ENCODE measurements around the gene AFAP1.

AFAP1 gene

DNA sequence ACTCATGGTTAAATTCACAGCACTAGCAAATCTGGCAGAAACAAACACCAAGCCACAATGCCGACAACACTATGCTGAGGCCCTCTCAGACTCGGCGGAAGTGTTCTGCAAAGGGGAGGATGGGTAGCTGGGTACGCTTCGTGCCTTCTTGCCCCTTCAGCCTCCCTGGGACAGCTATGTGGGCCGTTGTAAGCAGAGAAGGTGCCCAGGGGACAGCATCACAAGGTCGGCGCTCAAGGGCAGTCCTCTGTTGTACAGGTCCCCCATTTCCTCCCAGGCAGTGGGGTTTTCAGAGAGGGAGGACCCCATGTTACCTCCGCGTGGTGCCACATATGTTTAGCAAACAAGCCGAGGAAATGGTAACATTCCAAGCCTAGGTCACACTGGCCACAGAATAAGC, 173.6 kb downstream of the AFAP1 start:
- DNase-seq, result no peak

DNA sequence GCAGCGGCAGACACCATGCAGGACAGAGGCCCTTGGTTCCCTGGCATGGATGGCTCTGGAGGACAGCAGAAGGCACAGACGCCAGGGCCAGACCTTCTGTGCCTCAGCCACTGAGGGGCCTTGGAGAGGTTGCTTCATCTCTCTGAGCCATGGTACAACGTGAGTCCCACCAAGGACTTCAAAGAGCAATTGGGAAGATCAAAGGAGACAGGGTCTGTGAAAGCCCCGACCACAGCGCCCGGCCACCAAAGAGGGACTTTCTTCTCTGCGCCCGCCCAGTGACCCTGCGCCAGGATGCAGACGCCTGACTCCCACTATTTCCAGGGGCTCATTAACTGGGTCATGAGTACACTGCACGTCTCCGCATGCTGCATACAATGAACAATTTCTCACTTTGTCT, 174.0 kb downstream of the AFAP1 start:
- no peak for DNase-seq

DNA sequence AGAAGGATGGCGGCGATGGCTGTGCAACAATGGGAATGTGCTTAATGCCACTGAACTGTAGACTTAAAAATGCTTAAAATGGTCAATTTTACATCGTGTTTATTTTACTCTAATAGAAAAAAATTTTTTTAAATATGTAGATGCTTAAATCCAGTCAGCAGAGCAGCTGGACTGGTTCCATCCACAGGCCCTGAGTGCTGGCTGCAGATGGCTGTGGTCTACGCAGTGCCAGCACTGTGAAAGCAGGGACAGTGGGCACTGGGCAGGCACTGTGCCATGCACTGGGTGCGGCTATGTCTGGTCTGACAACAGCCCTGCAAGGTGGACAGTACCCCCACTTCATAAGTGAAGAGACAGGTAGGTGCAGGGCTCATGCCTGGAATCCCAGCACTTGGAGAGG, 175.2 kb downstream of the AFAP1 start:
- no peak for DNase-seq

DNA sequence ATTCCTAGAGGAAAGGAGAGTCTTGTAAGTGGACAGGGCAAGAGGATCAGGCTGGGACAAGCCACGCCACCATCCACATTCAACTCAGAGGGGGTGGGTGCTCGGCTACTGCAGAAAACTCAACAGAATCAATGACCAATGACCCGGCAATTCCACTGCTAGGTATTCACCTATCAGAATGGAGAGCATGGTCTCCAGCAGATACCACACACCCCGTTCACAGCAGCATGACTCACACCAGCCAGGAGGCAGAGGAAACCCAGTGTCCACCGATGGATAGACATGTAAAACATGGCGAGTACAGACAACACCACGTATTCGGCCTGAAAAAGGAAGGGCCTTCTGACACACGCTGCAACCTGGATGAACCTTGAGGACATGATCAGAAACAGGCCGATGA, 175.9 kb downstream of the AFAP1 start:
- no peak for DNase-seq

DNA sequence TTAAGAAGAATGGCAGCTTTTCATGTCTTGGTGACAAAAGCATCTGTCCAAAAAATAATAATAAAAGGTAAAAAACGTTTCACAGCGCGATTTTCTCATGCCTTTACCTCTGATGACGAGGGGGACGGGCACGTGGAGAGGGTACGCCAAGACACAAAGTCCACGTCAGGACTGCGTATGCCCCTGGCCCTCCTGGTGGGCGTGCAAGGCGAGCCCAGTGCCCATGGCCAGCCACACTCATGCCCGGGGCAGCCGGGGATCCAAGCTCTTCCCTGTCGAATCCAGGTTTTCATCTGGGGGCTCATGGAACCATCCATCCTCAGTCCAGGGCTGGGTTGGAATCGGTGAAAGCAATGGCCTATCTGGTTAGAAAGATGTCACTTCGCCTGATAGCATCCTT, 176.6 kb downstream of the AFAP1 start:
- no peak for DNase-seq

DNA sequence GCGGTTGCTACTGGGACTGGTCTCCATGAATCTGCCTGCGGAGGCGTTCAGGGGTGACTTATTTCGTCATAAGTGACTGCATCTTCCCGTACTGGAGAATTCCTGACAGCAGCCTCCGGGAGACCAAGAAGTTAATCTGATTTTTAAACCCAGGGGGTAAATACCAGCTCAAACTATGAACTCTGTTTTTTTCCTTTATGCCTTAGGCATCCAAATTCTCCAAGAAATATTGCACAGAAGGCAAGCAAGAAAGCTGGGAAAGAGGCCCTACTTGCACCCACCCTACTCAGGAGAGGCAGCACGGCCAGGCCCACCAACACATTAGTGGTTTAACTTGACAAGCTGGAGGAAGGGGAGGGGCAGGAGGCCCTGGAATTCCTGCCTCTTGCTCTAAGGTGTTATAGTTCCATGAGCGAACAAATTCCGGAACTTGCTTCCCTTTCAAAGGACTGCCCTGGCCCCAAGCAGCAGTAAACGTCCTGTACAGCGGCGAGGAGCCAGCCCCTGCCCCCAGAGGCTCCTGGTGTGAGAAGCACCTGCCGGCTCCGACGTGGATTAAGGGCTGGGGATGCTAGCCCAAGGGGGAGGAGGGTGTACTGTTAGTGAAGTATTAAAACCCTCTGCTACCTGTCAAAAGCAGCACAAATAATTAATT, 177.2 kb downstream of the AFAP1 start:
- no peak for DNase-seq

DNA sequence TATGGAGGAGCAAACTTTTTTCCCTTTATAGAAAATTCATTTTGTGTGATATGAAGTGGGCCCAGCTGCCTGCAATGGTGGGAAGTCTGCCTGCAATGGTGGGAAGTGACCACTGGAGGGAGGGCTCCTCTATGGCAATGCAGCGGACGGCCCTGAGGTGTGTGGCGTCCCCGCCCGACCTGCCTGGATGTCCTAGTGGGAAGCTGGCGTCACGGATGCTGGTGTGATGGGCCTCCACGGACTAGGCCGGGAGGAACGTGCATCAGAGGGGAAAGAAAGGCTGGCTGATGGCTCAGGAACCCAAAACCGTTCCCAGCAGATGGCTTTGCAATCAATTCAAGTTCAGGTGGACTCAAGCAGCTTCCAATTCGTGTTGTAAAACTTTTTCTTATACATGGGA, 177.9 kb downstream of the AFAP1 start:
- peak; percentile 36 for DNase-seq

DNA sequence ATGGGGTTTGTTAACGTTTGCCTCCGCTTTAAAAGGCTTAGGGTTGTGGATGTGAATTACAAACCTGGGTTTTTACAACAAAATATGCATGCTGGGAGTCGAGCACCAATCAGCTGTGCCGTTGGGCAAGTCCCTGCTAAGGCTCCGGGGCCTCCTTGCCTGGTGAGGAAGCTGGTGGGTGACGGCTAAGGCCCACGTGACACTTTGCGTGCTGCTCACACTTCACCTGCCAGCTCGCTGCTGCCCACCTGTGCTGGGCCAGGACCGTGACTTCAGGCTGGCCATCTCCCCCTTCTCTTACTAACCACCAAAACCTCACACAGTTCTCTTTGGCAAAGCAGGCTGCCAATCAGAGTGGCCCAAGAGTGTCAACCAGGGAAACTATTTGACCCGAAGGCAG, 178.3 kb downstream of the AFAP1 start:
- no peak for DNase-seq

DNA sequence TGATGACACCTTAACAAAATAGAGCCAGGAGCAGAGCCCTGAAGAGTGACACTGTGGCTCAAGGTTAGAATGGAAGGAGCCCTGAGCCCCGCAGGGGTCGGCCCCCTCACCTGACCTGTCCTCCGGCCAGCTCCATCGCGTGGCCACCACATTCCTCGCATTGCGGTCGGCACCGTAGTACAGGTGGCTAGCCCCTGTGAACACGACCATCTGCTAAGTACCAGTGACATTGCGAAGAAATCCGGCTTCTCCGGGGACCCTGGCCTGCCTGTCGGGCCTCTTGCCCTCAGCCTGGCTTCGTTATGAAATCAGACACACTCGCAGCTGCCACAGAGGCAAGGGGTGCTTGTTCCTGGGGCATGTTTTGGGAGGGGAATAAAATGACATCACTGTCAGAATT, 179.0 kb downstream of the AFAP1 start:
- DNase-seq, result no peak

DNA sequence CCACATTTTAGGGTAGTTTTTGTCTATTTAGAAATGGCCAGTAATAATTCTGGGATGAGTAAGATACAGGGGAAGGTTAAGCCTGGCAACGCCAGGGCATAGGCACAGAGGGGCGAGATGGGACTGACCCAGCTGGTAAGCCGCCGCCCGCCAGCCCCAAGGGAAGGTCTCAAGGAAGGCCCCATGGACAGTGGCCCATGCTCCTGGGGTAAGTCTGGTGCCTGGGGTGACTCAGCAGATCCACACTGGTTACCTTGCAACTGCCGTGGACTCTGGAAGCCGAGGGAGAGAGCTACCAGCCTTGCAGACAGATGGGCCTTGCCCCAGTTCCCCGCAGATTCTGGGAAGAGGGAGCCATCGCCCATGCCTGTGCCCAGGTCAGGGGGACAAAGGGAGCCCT, 179.4 kb downstream of the AFAP1 start:
- DNase-seq, result no peak

DNA sequence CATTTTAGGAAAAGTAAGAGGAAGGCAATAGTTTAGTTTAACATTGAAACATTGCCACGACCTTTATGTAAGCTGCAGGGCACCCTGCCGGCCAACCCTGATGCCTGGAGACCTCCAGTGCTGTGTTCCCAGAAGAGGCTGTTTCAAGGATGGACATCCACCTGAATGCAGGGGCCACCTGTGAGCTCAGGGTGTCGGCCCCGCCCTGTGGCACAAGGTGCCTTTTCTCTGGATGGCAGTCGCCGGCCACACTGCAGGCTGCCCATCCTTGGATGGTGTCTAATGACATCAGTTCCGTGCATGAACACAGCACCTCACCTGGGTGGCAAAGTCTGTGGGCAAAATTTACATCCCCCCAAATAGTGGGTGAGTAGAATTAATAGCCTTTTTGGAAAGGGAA, 180.0 kb downstream of the AFAP1 start:
- DNase-seq, result no peak

DNA sequence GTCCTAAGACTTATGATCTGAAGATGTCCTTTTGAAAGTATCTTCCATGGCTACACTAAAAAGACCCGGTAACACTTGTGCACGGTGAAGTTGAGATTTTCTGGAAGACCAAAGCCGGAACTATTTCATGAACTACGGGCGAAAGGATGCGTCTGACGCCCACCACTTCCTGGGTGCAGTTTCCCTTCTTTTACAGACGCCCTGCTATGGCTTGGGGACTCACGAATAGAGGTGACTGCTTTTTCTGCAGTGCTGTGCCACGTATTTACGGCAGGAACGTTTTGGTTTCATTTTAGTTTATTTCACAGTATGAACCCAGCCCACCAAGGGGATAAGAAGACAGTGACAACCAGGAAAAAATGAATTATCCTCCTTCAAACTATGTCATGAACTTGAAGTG, 180.4 kb downstream of the AFAP1 start:
- peak; percentile 69 for DNase-seq

DNA sequence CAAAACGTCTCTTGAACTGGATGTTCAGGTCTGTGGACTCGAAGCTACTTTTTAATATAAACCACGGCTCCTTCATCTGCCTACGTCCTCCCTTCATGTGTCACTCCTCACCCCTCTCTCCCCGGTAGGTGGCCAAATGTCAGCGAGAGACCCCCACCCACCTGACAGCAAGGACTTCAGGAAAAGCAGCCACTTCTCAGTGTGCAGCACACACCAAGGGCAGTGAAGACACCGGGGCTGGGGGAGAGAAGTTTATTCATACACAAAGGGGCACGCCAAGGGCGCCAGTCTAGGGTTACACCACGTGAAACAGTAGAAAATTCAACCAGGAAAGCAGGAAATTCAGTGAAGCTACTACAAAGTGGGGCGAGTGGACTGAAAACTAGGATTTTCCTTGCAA, 181.2 kb downstream of the AFAP1 start:
- DNase-seq, result no peak

DNA sequence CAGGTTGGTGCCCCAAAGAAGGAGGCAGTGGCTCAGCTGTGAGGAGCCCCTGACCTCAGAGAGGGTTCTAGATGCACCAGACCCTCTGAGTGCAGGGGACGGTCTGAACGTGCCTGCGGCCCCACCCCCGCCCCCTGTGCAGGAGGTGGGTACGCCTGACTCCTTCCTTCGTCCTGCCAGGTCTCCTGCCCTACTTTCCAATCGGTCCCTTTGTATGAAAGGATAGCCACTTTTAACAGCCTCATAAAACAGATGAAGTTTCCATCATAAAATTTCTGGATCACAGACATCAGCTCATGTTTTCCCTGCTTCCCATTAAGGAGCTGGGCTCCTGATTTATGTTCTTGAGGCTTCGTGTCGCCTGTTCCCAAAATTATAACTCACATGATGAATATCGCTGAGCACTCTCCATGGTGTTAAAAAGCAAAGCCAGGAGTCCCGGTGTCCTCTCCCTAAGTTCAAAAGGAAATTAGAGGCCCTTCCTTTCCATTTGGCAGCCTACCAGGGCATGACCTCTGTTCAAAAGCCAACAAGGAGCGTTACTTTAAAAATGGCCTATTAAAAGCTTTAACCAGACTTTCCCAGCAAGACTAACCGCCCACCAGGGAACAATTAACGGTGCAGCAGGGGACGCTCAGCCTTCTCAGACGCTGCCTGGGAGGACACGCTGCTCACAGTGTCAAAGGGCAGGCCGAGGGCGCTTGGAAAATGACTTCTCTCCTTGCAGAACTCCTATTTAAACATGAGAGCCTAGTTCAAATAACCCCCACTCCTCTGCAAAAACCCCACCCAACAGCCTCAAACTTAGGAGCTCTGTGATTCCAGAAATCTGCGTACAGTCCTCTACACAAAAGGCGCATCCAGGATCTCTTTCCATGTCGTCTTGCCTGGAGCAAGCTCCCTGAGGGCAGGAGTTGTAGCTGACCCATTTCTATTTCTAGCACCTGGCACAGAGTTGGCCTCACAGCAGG, 181.9 kb downstream of the AFAP1 start:
- DNase-seq, result no peak

DNA sequence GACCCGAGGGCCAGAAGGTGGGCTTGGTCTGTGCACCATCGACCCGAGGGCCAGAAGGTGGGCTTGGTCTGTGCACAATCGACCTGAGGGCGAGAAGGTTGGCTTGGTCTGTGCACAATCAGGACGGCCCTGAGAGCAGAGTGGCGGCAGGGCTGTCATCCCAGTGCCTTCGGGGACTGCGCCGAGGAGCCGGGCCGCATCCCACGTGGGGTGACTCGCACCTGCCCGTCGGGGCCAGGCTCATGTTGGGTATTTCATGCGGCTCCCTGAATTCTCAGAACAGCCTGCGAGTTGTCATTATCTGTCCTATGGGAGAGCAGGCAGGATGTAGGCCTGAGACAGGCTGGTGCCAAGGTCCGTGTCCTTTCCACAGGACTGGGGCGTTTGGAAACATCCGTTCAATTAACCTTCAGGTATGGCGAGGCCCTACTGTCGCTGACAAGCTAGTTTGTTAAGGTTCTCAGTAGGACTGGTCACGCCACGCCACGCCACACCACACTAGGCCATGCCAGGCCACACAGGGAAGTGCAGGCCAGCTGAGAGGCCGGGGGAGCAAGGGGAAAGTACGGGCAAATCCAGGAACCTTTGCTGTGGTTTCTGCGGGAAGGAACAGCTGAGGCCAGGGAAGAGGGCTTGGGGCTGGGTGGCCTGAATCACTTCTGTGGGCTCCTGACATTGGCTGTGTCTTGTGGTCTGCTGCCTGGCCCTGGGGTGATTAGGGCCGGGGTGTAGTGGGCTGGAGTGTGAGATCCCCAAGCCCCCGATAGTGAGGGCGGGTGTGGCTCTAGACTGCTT, 182.9 kb downstream of the AFAP1 start:
- DNase-seq, result no peak

DNA sequence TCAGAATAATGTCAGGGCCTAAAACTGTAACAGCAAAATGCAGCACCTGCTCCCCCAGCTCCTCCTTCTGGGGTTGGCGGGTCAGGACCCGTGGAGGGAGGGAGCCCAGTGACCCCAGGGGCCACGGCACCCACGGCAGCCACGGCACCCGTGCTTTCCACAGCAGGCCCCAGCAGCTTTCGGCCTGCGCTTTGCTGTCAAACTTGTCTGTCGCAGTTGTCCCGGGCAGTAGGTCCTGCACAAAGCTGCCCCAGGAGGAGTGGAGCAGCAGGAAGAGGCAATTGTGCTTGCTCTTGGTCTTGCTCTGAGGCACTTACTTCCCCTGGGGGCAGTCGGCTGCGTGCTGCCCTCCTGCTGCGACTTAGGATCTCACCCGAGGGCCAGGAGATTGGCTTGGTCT, 183.6 kb downstream of the AFAP1 start:
- DNase-seq, result no peak

DNA sequence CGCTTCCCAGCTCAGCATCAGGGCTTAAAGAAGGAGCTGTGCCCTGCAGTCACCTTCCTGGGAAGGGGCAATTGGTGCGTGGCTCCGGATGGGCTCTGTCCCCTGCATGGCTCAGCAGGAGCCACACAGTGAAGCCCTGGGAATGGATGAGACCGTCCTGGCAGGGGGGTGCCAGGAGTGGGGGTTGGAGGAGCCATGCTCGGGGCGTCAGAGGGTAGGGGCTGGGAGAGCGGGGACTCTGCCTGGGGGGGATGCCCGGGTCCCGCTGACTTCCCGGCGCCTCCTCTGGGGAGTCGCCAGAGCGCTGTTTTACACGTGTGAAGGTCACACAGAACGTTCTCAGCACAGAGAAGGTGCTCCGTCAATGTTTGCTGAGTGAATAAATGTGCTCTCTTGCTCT, 184.1 kb downstream of the AFAP1 start:
- DNase-seq, result no peak

DNA sequence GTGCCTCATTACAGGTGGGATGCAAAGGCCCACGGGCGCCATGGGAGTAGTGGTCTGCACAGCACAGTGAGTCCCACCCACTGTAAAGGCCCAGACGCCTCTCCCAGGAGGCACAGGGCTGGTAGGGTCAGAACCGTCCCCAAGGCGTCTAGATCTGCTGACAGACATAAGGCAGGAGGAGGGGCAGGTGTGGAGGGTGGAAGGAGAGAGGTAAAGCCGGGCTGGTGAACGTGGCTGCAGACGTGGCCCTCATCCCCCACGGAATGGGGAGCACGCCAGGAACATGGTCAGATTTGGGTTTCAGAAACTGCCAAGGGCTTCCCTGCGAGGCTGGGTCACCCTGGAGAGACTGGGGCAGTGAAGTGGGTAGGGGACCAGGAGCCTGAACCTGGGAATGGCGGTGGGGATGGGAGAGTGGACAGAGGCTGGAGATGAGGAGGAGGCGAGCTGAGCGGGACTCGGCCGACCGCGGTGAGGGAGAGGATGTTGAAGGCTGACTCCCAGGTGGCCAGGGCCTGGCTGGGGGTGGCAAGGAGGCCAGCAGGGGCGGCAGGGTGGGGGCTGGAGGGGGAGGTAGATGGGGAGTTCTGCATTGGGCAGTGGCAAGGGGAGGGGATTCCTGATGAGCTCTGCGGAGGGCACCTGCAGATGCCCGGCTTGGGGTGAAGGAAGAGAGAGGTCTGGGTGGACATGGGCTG, 184.9 kb downstream of the AFAP1 start:
- DNase-seq, result no peak

DNA sequence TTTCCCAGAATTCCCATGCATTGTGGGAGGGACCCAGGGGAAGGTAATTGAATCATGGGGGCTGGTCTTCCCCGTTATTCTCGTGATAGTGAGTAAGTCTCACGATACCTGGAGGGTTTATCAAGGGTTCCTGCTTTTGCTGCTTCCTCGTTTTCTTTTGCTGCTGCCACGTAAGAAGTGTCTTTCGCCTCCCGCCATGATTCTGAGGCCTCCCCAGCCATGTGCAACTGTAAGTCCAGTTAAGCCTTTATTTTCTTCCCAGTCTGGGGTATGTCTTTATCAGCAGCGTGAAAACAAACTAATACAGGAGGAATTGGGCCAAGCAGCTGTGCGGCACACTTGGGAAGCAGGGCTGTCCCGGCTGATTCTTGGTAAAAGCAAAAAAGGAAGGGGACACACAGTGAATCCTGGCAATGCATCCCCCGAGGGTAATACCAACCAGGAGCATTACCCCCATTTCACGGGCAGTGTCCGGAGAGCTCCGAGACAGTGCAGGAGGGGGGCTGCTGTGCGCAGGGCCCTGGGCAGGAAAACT, 185.7 kb downstream of the AFAP1 start:
- no peak for DNase-seq

DNA sequence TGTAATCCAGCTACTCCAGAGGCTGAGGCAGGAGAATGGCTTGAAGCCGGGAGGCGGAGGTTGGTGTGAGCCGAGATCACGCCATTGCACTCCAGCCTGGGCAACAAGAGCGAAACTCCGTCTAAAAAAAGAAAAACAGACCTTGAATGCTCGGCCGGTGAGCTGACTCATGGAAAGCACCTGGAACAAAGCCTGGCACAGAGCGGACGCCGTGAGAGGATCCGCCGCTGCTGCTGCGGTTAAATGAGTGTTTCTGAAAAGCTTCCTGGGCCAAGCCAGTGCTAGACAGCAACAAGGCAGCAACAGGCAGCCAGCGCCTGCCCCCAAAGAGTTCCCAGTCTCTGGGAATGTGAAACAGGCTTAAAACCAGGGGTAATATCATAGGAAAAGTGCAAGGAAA, 186.4 kb downstream of the AFAP1 start:
- no peak for DNase-seq

DNA sequence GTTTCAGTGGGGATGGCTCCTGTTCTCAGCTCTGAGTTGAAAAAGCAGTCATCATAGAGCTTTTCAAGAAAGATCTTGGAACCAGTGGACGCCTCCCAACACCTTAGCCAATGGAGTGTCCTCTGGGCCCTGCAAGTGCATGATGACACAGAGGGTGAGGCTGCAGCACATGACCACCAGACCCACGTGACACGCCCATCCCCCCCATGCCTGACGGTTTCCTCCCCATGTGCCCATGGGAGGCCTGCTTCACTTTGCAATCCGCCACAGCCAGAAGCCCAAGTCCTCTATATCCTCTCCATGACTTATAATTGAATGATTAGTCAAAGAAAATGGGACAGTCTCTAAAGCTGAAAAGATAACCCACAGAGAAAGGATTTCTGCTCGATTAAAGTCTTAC, 187.0 kb downstream of the AFAP1 start:
- no peak for DNase-seq

DNA sequence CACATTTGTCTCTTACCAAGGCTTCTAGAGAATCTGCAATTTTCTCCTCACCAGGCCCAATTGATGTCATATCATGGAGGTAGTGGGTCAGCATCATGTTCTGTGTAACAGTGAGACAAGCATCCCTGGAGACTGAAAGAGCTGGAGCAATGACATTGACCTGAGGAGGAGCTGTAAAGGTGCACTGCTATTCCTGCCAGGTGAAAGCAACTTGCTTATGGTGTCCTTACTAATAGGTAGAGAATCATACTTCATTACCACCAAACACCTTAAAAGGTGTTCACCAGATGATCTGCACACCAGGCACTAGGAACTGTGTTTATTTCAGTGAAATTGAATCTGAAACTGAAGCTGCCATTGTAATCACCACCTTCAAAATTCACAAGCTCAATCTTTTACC, 188.7 kb downstream of the AFAP1 start:
- DNase-seq, result no peak

DNA sequence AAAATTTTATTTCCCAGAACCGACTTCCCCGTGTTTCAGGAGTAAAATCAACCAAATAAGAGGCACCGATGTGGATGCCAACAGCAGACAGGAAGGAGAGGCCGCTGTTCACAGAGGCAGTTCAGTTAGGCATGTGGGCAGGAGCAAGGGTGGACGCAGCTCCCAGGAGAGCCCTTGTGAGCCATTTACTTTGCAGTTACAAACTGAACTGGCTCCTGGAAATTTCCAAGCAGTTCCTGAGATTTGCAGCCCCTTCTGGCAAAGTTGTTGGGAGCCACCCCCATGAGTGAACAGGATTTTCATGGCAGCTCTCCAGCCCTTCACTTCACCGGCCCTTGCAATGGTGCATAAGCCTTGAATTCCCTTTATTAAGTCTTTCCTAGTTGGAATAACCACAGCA, 189.1 kb downstream of the AFAP1 start:
- no peak for DNase-seq

Data from stimulated activated naive CD4-positive, alpha-beta T cell treated with Interleukin-2 at 50 U/mL for 16 hours (primary cell).